ENCODE data around the gene TMCC2.
A peak's percentile ranks its signal among the peaks of the same experiment; 100 is the strongest.
"Not testable (repeated sequence)": the region's sequence is repeated elsewhere in the genome, so short reads cannot be mapped to it uniquely, and the experiment has no call there.

The TMCC2 gene

DNA sequence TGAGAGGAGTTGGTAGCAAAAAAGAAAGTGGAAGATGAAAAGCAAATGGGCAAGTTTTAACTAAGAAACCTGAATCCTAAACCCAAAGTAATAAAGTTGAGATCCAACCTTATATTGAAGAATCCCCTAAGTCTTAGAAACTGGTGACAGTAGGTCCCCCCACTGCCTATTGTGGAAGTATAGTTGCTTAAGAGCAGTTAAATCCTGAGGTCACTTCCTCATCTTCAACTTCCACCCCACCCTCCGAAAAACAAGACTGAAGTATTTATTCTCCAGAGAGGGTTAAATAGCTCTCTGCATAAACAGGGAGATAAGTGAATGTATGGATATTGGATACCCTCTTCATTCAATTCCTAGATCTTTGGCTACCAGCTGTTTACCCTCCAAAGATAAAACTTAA, 13.0 kb upstream of the TMCC2 start:
- DNase-seq: no peak

DNA sequence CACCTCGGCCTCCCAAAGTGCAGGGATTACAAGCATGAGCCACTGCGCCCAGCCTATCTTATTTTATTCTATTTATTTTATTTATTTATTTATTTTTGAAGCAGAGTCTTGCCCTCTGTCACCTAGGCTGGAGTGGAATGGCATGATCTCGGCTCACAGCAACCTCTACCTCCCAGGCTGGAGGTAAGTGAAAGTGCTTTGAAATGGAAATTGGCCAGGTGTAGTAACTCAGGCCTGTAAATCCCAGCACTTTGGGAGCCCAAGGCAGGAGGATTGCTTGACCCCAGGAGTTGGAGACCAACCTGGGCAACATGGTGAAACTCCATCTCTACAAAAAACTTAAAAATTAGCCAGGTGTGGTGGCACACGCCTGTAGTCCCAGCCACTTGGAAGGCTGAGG, 11.2 kb upstream of the TMCC2 start:
- DNase-seq: no peak

DNA sequence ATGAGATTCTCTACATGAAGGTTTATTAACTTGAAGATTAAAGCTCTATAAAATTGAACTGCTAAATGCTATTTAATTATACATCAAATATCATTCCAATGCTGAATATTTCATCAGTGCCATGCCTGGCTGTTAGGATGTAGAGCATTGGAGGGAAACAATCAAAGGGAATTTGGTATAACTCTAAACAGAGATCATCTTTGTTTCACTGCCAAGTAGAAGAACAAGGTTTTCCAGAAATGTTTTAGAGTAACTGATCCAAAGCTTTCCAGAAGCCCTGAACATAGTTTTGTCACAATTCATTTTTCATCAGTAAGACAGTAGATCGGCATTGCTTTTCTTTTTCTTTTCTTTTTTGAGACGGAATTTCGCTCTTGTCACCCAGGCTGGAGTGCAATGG, 10.3 kb upstream of the TMCC2 start:
- DNase-seq: no peak

DNA sequence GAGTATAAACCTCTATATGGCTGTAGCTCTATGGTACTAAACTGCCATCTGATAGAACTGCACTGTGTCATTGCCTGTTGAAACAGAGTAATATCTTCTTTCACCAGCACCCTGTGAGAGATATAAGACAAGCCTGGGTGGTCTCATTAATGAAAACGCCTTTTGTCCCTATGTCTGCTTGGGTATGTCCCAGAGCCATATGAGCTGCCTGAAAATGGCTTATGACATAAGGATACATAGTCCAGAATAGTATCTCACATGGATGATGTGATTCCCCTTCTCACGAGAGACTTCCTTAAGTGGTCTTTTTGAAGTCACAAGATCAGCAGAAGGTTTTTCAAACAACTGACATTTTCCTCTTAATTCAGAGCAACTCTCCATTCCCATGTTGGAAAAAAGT, 7.3 kb upstream of the TMCC2 start:
- DNase-seq: no peak

DNA sequence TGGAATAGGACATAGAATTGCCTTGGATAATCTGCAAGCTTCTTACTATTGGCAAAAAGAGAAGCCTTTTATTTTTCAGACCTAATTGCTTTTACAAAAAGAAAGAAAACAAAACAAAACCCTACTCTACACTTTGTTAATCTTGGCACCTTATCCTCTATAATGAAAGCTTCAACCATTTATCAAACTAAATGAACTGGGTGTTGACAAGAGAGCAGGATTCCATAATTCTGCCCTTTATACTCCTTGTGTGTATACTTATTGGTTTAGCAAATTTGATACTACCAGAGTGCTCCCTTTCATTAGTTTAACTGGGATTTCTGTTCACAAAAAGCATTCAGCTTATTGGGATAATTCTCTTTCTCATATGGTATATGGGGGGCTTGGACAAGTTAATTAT, 3.0 kb upstream of the TMCC2 start:
- DNase-seq: no peak

DNA sequence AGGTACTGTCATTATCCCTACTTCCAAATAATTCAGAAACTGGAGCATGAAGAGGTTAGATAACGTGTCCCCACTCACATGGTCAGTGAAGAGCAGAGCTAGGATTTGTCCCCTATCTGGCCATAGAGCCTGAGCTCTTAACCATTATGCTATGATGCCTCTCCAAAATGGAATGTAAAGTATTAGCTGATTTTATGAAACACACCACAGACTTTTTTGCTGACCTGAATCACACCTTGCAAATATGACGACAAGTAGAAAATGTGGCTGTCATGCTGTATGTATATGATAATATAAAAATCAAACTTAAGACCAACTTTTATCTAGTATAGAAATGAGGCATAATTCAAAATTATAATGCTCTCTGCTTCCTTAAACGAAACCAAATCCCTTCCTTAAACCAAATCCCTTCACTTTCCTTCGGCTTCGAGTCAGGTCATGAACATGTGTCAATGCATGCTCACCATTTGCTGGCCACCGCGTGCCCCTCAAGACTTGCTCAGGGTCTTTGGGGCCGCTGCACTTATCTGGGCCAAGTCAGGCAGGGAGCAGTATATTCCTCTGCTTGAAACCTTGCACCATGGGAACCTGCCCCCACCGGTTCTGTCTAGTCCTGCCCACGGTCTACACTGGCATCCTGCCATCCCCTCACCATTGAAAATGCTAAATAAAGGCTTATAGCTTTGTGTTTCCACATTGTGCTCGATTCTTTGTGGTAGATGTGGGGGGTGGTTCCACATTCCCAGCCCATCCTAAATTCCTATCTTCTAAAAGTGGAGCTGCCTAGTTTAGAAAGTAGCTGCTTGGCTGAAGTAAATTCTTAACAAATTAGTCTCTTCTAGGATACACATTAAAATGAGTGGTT, 1.6 kb upstream of the TMCC2 start:
- DNase-seq: no peak

DNA sequence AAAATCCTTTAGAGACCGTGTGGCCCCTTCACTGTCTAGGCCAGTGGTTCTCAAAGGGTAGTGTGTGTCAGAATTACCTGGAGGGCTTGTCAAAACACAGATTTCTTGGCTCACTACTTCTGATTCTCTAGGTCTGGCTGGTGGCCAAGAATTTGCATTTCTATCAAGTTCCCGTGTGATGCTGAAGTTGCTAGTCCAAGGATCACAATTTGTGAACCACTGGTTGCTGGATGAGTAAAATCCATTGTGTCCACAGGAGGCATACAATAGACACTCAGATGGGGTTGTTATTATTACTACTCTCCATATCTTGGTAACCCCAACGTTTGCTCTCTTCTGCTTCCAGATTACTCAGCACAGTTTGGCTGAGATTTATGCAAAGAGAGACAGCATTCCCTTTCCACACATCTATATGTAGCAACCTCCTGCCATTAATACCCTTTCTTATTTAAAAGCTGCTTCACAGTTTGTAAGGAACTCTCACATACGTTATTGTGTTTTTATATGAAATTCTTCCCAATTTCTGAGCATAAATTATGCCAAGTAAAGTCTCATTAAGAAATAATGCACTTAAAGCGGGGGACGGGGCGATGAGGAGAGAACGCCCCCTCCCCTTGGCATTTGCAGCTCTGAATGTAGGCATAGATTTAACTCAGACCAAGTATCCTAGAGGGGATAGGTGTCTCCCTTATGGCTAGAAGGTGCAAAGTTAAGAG, 720 bp upstream of the TMCC2 start:
- no peak for DNase-seq

DNA sequence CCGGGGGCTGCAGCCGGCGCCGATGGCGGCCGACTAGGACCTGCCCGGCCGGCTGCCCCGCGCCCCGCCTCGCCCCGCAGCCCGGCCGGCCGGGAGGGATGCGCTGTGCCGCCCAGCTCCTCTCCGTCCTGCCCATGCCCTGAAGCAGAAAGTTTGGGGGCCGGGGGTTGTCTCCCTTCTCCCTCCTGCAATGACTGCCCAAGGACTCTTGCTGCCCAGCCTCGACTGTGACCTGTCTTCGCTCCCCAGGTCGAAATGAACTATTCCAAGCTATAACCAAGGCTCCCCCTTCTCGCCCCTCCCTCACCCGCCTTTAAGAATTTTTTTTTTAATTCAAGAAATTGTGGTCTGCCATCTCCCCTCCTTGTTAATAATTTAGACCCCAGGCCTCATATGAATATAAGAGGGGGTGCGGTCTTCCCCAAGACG, 361 bp downstream of the TMCC2 start:
- DNase-seq: no peak

DNA sequence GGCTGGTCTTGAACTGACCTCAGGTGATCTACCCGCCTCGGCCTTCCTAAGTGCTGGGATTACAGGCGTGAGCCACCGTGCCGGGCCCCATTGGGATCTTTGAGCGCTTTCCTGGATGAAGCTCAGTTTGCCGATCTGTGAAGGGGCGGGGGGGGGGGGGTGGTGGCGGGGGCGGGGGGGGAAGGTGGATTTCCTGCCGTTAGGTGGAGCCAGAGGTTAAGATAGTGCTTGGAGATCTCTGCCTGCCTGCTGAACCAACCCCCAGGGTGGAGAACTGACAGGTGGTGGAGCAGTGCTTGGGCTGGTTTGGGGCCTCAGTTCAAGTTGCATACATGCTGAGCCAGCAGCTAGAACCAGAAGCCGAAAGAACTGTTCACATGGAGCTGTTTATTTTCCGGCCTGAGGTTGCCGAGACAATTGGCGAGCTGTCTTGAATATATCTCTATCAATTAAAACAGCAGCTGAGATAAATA, 1.7 kb downstream of the TMCC2 start:
- DNase-seq: peak; percentile 74

DNA sequence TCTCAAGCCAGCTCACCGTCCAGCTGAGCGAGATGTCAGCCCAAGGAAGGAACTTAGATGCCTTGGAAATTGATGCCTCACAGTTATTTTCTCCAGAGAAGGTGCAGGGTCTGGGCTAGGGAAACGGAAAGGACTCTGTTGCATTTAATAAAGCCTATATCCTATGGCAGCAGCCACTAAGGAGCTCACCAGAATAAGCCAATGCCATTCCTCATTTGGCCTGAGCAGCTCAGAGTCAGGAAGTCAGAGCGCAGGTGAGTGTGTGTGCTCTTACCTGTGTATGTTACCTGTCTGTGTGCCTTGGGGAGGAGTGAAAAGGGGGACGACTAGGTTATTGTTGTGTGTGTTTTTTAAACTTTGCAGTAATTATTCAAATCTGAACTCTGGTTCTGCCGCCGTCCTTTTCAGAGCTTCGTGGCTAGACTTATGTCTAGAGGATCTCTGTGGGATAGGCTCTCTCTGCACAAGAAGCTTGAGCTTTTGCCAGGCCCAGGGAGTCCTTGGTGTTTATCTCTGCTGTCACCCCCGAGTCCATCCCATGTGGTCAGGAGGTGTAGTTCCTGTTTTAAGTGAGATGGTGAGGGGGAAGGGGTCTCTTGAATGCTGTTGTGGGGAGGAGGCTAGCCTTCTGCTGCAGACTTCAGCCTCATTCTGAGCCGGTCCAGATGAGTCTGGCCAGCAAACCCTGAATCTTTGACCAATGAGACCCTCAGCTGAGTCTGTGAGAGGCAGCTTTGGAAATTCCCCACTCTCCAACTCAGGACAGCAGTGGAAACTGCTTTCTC, 2.4 kb downstream of the TMCC2 start:
- DNase-seq: no peak

DNA sequence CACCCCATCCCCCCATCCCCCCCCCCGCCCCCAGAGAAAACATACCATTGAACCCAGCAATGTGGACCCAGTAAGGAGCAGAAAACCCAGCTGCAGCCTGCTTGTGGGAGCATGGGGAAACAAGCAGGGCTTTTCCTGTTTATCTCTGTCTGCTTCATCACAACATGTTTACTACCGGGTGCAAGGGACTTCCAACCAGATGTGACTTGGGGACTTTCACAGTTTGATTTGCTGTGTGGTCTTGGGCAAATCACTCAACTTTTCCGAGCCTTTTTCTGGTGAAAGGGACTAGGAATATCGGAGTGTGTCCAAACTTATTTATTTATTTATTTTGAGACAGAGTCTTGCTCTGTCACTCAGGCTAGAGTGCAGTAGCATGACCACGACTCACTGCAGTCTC, 3.2 kb downstream of the TMCC2 start:
- DNase-seq: no peak

DNA sequence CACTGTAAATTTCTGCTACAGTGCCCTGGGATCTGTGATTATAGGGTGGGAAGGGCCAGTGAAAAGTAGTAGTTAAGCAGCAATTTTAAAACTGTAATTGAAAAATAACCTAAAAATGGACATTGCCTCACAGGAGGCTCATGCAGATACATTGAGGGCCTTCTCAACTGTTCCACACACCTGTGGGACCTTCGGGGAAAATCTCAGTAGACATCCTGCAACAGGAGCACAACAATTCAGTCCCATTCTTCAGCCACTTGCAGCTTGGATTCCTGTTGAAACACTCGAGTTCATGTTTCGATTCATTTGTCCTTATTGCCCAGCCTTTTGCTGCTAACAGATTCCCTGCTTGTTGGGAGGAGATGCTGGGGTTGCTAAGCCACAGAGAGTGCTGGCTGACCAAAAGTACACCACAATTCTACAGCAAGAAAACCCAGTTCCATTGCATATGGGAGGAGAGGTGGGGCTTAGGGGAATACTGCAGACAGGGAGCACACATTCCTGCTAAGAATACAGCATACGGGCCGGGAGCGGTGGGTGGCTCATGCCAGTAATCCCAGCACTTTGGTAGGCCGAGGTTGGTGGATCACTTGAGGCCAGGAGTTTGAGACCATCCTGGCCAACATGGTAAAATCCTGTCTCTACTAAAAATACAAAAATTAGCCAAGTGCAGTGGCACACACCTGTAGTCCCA, 4.5 kb downstream of the TMCC2 start:
- no peak for DNase-seq

DNA sequence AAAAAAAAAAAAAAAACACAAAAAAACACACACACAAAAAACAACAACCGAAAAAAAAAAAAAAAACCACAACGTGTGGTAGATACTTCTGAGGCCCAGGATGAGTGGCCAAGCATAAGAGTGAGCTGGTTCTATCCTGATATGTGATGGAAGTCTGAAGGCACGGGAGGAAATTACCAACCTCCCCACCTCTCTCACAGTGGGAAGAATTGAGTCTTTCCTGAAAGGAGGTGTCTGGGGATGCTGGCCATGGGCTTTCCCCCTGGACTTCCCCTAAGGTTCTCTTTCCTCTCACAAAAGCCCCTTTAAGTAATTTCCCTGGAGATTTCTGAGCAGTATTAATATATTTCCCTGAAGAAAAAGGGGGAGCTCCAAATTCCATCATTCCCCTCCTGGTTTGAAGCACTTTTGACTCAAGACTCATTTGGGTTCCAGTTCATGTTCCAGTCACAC, 5.2 kb downstream of the TMCC2 start:
- DNase-seq: no peak

DNA sequence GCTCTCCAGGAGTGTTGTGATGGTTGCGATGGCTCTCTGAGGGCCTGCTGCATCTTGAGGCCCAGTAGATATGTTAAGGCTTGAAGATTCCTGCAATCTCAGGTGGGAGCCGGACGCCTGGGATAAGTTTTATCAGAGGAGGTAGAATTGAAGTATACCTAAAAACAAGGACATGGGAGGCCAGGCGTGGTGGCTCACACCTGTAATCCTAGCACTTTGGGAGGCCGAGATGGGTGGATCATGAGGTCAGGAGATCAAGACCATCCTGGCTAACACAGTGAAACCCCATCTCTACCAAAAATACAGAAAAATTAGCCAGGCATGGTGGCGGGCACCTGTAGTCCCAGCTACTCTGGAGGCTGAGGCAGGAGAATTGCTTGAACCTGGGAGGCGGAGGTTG, 6.2 kb downstream of the TMCC2 start:
- DNase-seq: not testable (repeated sequence)

DNA sequence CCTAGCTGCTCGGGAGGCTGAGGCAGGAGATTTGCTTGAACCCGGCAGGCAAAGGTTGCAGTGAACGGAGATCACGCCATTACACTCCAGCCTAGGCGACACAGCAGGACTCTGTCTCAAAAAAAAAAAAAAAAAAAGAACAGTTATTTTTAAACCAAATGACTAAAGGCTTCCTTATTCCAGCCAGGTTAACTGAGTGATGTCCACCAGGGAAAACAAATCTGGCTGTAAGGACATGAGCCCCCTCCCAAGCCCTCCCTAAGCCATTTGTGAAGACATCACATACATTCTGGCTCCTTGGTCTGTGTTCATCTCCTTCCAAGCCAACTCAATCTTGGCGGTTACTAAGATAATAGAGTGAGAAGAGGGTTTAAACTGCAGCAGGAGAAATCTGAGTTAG, 8.2 kb downstream of the TMCC2 start:
- DNase-seq: no peak

DNA sequence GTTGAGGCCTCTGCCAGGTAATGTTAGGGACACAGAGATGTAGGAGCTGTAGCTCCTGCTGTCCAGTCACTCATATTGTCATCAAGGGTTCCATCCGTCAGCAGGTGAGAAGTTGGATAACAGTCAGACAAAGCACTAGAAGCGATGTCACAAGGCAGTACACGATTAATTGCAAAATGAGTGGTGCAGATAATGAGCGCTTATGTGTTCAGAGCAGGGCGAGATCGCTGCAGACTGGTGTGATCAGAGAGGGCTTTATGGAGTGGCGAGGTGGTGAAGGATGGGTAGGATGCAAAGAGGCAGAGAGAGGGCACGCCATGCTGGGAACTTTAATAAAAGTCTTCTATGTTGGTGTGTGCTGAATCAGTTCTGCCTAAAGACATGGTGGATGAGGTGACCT, 8.8 kb downstream of the TMCC2 start:
- no peak for DNase-seq

DNA sequence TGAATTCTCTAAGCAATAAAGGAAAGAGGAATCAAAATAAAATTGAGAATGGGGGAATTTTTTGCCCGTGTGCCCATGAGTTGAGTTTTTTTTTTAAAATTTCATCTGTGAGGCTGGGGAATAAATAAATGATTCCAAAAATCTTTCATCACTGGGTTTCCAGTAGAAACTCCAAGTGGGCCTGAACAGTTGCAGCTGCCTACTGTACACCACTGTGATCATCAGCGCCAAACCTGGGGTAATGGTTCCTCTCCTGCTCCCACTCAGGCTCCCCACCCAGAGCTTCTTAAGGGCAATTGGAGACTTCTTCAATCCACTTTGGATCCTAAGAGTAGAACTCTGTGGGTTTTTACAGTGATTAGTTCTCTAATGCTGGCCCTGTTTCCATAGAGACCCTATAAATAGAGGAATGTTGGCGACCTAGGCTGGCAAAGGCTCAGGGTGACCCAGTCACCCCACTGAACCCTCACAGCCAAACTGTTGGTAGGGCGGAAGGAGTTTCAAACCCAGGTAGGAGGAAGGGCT, 9.3 kb downstream of the TMCC2 start:
- DNase-seq: no peak

DNA sequence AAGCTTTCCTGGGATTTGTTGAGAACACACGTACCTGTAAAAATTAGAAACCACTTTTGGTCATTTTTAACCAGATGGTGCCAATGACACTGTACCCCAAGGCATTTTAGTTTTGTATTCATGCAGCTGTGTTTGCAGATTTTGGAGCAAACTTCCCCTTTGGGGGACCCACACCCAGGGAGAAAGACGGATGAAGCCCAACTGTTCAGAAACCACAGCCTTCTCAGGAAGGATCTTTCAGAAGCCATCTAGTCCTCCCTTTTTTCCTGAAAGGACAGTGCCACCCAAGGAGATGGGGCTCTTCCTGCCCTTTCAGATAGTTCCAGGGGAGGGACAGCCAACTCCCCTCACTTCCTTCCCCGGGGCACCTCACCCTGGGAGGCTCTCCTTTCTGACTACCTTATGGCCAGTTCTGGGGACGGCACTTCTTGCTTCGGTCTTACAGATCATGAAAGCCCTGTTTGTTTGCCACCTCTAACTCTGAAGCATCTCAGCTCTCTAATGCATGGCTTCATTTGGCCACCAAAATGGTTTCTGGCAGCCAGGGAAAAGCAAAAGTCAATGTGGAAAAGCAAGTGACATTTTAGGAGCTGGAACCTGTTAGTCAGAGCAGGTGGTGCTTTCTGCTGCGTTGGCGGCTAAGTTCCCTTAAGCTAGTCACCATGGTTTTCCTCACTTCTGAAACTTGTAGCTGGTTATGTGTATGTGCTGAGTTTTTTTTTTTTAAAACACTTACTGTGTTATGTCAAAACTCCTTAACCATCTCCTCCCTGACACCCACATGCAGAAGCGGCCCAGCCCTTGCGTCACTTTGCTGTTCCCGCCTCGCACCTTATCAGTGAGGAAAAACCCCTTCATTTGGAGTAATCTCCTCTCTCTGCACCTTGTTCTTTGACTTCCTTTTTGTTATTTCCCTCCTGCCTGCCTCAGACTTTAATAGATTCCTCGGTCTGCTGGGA, 10.1 kb downstream of the TMCC2 start:
- no peak for DNase-seq

DNA sequence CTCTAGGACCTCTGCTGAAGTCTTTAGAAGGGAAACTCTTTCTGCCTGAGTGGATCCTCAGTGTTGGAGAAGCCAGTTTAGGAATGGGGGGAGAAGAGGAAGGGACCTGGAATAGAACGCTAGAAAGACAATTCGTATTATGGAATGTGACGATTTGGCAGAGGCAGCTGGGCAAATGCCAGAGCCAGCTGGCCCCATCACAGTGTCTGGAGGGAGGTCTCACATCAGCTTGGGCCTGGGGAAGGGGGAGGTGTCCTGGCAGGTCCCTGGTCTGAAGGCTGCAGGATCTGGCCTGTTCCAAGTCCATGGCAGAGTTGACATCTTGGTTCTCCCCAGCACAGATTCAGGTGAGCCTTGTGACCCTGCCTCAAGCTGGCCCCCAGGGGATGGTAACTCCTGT, 11.3 kb downstream of the TMCC2 start:
- no peak for DNase-seq

DNA sequence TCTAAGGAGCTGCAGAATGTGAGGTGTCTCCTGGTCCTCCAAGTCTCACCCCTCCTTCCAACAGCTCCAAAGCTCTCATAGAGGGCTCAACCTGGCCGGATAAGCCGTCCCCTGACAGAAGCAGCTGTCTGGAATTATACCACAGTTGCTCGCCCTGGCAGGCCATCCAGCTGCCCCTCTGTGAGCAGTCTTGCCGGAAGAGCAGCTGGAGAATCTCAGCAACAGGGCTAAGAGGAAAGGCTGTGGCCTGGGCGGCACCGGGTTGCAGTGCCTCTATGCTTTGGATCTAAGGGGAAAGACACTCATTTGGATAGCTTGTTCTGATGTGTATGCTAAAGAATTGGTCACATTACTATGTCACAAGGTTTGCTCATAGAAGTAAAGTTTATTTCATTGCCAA, 12.4 kb downstream of the TMCC2 start:
- no peak for DNase-seq

DNA sequence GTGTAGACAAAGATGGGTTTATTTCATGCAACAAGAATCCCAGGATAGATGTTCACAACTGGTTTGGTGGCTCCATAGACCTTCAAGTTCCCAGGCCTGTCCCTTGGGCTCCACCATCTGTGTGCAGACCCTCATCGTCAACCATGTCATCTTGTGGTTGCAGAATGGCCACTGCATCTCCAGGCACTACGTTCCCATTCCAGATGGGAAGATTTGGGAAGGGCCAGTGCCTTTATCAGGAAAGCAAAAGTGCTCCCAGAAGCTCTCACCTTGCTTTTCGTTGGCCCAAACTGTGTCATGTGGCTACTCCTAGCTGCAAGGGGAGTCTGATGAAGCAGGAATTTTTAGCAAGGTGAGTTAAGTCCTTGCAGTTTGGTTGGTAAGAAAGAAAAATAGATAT, 12.8 kb downstream of the TMCC2 start:
- DNase-seq: no peak
